ENCODE measurements around the gene RNU7-1.

The RNU7-1 gene

DNA sequence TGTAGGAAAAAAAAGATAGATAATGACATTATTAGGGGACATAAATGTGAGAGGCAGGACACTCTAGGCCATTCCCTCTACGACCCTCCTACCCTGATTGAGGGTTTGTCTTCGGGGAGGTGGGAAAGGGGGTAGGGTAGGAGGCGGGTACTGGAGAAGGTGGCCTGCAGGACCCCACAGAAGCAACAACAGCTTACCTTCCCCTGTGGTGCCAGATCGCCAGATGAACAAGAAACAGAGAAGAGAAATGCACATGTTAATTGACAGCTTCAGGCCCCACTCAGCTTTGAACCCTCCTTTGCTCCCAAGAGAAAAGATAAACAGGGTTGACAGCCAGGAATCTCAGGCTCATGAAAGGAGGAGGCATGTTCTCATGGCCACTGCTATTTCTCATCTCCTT is 22.1 kb downstream of the RNU7-1 start:
- no peak overlapping the region for H3K4me3 ChIP-seq (ENCODE audit: low read depth in 1 of 2, low read length in 1 of 2)
- peak overlapping the region; percentile 99 for H3K27ac ChIP-seq
- H3K9me3 ChIP-seq = no peaks in the 10 kb centered on the region
- peaks cover 53% of the 10 kb centered on the region for H3K36me3 ChIP-seq
- H3K4me1 ChIP-seq (ENCODE audit: control insufficient read depth in 1 of 2, insufficient read depth in 1 of 2, low read depth in 1 of 2, low read length in 1 of 2) = peaks cover 55 to 68% of the 10 kb centered on the region in 2 experiments
- TF ChIP-seq, protein P1, sequence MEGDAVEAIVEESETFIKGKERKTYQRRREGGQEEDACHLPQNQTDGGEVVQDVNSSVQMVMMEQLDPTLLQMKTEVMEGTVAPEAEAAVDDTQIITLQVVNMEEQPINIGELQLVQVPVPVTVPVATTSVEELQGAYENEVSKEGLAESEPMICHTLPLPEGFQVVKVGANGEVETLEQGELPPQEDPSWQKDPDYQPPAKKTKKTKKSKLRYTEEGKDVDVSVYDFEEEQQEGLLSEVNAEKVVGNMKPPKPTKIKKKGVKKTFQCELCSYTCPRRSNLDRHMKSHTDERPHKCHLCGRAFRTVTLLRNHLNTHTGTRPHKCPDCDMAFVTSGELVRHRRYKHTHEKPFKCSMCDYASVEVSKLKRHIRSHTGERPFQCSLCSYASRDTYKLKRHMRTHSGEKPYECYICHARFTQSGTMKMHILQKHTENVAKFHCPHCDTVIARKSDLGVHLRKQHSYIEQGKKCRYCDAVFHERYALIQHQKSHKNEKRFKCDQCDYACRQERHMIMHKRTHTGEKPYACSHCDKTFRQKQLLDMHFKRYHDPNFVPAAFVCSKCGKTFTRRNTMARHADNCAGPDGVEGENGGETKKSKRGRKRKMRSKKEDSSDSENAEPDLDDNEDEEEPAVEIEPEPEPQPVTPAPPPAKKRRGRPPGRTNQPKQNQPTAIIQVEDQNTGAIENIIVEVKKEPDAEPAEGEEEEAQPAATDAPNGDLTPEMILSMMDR (IDR thresholded peaks at IDR 0.05) = no peak
- no peaks in the 10 kb centered on the region for H3K27me3 ChIP-seq

DNA sequence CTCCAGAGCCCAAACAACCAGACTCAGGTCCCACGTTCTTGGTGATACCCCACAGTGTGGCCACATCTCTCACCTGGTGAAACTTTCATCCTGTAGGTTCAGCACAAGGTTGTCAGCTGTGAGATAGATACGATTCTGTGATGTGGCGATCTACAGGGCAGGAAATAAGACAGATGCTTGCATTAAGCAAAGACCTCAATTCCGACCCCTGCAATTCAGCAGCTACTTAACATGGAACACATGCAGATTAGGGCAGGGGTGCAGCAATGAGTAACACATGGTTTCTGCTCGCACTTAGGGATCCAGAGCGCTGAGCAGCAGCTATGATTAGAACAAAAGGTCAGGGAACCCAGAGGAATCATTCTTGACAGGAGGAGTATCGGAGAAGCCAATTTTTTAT is 22.7 kb downstream of the RNU7-1 start:
- no peak overlapping the region for H3K4me3 ChIP-seq (ENCODE audit: low read depth in 1 of 2, low read length in 1 of 2)
- H3K36me3 ChIP-seq = peaks cover 47% of the 10 kb centered on the region
- no peaks in the 10 kb centered on the region for H3K27me3 ChIP-seq
- peak overlapping the region; percentile 1 for H3K27ac ChIP-seq
- peaks cover 55 to 66% of the 10 kb centered on the region in 2 experiments for H3K4me1 ChIP-seq (ENCODE audit: control insufficient read depth in 1 of 2, insufficient read depth in 1 of 2, low read depth in 1 of 2, low read length in 1 of 2)
- TF ChIP-seq, protein P1 (IDR thresholded peaks at IDR 0.05) = no peak
- no peaks in the 10 kb centered on the region for H3K9me3 ChIP-seq

DNA sequence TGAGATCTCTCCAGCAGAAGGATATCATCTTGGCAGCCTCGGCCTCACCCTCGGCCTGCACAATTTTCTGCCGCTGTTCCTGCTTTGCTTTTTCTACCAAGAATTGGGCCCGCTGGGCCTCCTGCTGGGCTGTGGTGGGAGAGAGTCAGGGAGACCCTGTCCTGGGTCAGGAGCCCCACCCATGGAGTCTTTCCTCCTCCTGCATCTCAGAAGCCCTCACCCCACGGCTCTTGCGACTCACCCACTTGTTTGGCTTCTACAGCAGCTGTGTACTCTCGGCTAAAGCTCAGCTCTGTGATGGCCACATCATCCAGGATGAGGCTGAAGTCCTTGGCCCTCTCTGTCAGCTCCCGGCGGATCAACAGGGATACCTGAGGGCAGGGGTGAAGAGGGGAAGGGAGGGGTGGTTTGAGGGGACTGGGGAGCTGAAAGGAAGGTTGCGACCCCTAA is 24.1 kb downstream of the RNU7-1 start:
- H3K27ac ChIP-seq = no peak overlapping the region
- TF ChIP-seq, protein P1 (IDR thresholded peaks at IDR 0.05) = no peak
- peaks cover 51 to 58% of the 10 kb centered on the region in 2 experiments for H3K4me1 ChIP-seq (ENCODE audit: control insufficient read depth in 1 of 2, insufficient read depth in 1 of 2, low read depth in 1 of 2, low read length in 1 of 2)
- H3K27me3 ChIP-seq = no peaks in the 10 kb centered on the region
- no peak overlapping the region for H3K4me3 ChIP-seq (ENCODE audit: low read depth in 1 of 2, low read length in 1 of 2)
- no peaks in the 10 kb centered on the region for H3K9me3 ChIP-seq
- peaks cover 39% of the 10 kb centered on the region for H3K36me3 ChIP-seq

DNA sequence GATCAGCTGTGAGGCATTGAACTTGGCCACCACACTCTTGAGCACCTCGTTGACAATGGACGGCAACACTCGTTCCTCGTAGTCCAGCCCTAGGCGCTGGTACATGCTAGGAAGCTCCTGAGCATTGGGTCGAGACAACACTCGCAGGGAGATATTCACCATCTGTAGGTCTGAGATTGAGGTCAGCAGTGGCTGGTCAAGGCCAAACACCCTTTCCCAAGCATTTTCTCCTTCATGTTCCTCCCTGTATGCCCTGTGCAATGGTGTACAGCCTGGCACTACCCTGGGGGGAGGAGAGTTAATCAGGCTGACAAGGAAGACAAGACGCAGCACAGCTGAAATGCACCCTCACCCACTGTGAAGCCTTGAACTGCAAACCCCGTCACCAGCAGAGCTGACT is 24.8 kb downstream of the RNU7-1 start:
- H3K36me3 ChIP-seq = peaks cover 39% of the 10 kb centered on the region
- H3K27ac ChIP-seq = no peak overlapping the region
- H3K4me1 ChIP-seq (ENCODE audit: control insufficient read depth in 1 of 2, insufficient read depth in 1 of 2, low read depth in 1 of 2, low read length in 1 of 2) = peaks cover 47 to 50% of the 10 kb centered on the region in 2 experiments
- H3K27me3 ChIP-seq = no peaks in the 10 kb centered on the region
- no peak overlapping the region for H3K4me3 ChIP-seq (ENCODE audit: low read depth in 1 of 2, low read length in 1 of 2)
- TF ChIP-seq, protein P1 (IDR thresholded peaks at IDR 0.05) = no peak
- no peaks in the 10 kb centered on the region for H3K9me3 ChIP-seq

DNA sequence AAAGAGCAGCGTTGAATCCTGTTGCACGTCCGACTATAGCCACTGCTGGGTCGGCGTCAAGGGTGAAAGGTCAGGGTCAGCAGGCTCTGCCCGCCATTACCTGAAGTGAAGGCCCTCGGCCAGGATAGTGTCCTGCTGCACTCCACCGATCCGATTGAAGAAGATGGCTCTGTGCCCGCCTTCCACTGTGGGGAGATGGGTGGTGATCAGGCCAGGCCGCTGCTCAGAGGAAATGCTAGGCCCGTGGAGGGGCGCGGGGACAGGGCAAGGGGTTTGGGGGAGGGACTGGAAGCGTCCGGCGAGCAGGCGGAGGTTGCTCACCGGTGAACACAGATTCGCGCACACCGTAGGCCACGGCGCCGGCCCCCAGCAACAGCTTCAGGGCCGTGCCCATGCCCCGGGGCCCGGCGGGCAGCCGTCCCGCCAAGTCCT is 26.5 kb downstream of the RNU7-1 start:
- TF ChIP-seq, protein P1 (IDR thresholded peaks at IDR 0.05) = no peak
- H3K4me3 ChIP-seq (ENCODE audit: low read depth in 1 of 2, low read length in 1 of 2) = peak overlapping the region; percentile 99
- H3K27ac ChIP-seq = peak overlapping the region; percentile 89
- peaks cover 33 to 36% of the 10 kb centered on the region in 2 experiments for H3K4me1 ChIP-seq (ENCODE audit: control insufficient read depth in 1 of 2, insufficient read depth in 1 of 2, low read depth in 1 of 2, low read length in 1 of 2)
- H3K9me3 ChIP-seq = no peaks in the 10 kb centered on the region
- peaks cover 51% of the 10 kb centered on the region for H3K36me3 ChIP-seq
- H3K27me3 ChIP-seq = no peaks in the 10 kb centered on the region

DNA sequence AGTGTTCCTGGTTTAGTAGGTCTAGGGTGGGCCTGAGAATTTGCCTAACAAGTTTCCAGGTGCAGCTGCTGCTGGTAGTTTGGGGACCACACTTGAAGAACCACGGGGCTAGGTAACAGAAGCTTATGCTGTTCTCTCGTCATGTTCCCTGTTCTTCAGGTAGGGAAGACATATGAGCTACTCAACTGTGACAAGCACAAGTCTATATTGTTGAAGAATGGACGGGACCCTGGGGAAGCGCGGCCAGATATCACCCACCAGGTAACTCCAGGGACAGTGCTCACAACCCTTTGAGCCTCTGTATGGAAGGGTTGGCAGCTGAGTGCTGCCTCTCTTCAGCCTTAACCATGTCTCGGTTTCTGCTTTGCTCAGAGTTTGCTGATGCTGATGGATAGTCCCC is 30.6 kb downstream of the RNU7-1 start:
- Histone ChIP-seq H3K4me1 (ENCODE audit: control insufficient read depth in 1 of 2, insufficient read depth in 1 of 2, low read depth in 1 of 2, low read length in 1 of 2) (peaks cover 23 to 27% of the 10 kb centered on the region in 2 experiments), H3K27me3 (no peaks in the 10 kb centered on the region), H3K4me3 (ENCODE audit: low read depth in 1 of 2, low read length in 1 of 2) (no peak overlapping the region), H3K9me3 (no peaks in the 10 kb centered on the region), H3K36me3 (peaks cover 53% of the 10 kb centered on the region), H3K27ac (no peak overlapping the region)
- TF ChIP-seq, protein P1 (IDR thresholded peaks at IDR 0.05) = no peak
